Natural killer cell (primary cell): Measurements from ENCODE around the gene TNFSF11. TPM values are rescaled to one million over a fixed set of nuclear protein-coding genes. Genes with fewer than 3 reads are reported as not detected.

Source experiments
- ATAC-seq, 3 donors: fragments of 150-1000 bp in 2 of 3; fragments of 200-7000 bp in 1 of 3; cut with Tn5 transposase; 1 replicate in 1 of 3; 2 replicates in 2 of 3; pipeline ENCODE4 v1.10.0; 2021; ENCODE audit warnings: mild to moderate bottlenecking in 2 of 3, moderate library complexity in 2 of 3
- DNase-seq, 2 donors: peaks; one replicate each; pipeline versions ENCODE4 v3.0.0 to v3.0.0-alpha.2; 2013 to 2021; ENCODE audit warnings: mixed read lengths in 1 of 2
- H3K27ac ChIP-seq: one replicate; pipeline ENCODE4 v1.5.1; 2013; ENCODE audit warnings: mild to moderate bottlenecking, low read length
- H3K27me3 ChIP-seq: one replicate; pipeline ENCODE4 v1.6.1; 2013; ENCODE audit warnings: low read length; ENCODE audit not compliant: control insufficient read depth, insufficient read depth
- H3K36me3 ChIP-seq: one replicate; pipeline ENCODE4 v1.6.1; 2013; ENCODE audit warnings: low read length; ENCODE audit not compliant: control insufficient read depth, insufficient read depth
- H3K4me1 ChIP-seq: one replicate; pipeline ENCODE4 v1.6.1; 2013; ENCODE audit warnings: low read length; ENCODE audit not compliant: control insufficient read depth, insufficient read depth
- H3K4me3 ChIP-seq: one replicate; pipeline ENCODE4 v1.5.1; 2013; ENCODE audit warnings: low read length
- H3K9me3 ChIP-seq: one replicate; pipeline ENCODE4 v1.6.1; 2013; ENCODE audit warnings: low read length; ENCODE audit not compliant: control insufficient read depth, insufficient read depth
- H3K27ac Mint-ChIP-seq, 2 donors: one replicate each; pipeline ENCODE4 v1.8.0; 2022; ENCODE audit warnings: mild to moderate bottlenecking in 2 of 2, mixed read lengths in 2 of 2, moderate library complexity in 1 of 2
- H3K27me3 Mint-ChIP-seq, 2 donors: one replicate each; pipeline ENCODE4 v1.8.0; 2022; ENCODE audit warnings: low read depth in 2 of 2, mixed read lengths in 2 of 2
- H3K36me3 Mint-ChIP-seq: one replicate; pipeline ENCODE4 v1.8.0; 2022; ENCODE audit warnings: mixed read lengths
- H3K4me1 Mint-ChIP-seq, 2 donors: one replicate each; pipeline ENCODE4 v1.8.0; 2022; ENCODE audit warnings: mixed read lengths in 2 of 2
- H3K4me3 Mint-ChIP-seq: one replicate; pipeline ENCODE4 v1.8.0; 2022; ENCODE audit warnings: mild to moderate bottlenecking, moderate library complexity, mixed read lengths
- H3K9me3 Mint-ChIP-seq, 2 donors: one replicate each; pipeline ENCODE4 v1.8.0; 2022; ENCODE audit warnings: mixed read lengths in 2 of 2
- WGBS: methylation state at CpG from one replicate; pipeline ENCODE4 v1.1.7; 2013; ENCODE audit warnings: missing lambda C conversion rate; ENCODE audit not compliant: insufficient coverage; 5-methylcytosine and 5-hydroxymethylcytosine counted together
- intact Hi-C: fragments of 100-400 bp; cut with micrococcal nuclease; formaldehyde crosslinking; loops from one replicate; pipeline ENCODE4 v1.14.2; 2022
- total RNA-seq, 4 donors: library from RNA; stranded (reverse); fragments of 120-200 nt in 1 of 4; gene quantifications; one replicate each; pipeline versions ENCODE4 v1.2.3 to v1.2.4, GENCODE V29; 2013 to 2022
- TF ChIP-seq, protein P1 (sequence below): fragments of 200-600 bp; IDR thresholded peaks from one replicate; pipeline ENCODE4 v1.8.0; 2022; ENCODE audit warnings: antibody characterized with exemption

The TNFSF11 gene
- total RNA-seq, 3 donors from 2014 or later (not counting 1 experiment from before 2014, with no cell fraction given): 0.93 to 2.8 (median 1.0) TPM

- intact Hi-C loops: no loop called here
- H3K27ac ChIP-seq: no peak overlapping the region
- Mint-ChIP-seq H3K4me3 (no peak overlapping the region), H3K36me3 (no peaks in the 10 kb centered on the region), H3K27me3 (peaks cover 7 to 14% of the 10 kb centered on the region in 2 donors), H3K4me1 (no peaks in the 10 kb centered on the region), H3K9me3 (no peaks in the 10 kb centered on the region), H3K27ac (no peak overlapping the region)
- no peaks in the 10 kb centered on the region for H3K27me3 ChIP-seq
- DNase-seq (no peak), ATAC-seq (no peak)
- no peaks in the 10 kb centered on the region for H3K9me3 ChIP-seq
- no peaks in the 10 kb centered on the region for H3K36me3 ChIP-seq
- H3K4me1 ChIP-seq: no peaks in the 10 kb centered on the region
- TF ChIP-seq, protein P1, sequence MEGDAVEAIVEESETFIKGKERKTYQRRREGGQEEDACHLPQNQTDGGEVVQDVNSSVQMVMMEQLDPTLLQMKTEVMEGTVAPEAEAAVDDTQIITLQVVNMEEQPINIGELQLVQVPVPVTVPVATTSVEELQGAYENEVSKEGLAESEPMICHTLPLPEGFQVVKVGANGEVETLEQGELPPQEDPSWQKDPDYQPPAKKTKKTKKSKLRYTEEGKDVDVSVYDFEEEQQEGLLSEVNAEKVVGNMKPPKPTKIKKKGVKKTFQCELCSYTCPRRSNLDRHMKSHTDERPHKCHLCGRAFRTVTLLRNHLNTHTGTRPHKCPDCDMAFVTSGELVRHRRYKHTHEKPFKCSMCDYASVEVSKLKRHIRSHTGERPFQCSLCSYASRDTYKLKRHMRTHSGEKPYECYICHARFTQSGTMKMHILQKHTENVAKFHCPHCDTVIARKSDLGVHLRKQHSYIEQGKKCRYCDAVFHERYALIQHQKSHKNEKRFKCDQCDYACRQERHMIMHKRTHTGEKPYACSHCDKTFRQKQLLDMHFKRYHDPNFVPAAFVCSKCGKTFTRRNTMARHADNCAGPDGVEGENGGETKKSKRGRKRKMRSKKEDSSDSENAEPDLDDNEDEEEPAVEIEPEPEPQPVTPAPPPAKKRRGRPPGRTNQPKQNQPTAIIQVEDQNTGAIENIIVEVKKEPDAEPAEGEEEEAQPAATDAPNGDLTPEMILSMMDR: no peak
- H3K4me3 ChIP-seq: no peak overlapping the region
These were observed 75.2 kb downstream of the TNFSF11 start for GRCh38 chr13:42649141-42649540.

- no peak for ATAC-seq
- H3K27ac Mint-ChIP-seq: no peak overlapping the region
These were observed 75.9 kb downstream of the TNFSF11 start for GRCh38 chr13:42649831-42650230.

DNA sequence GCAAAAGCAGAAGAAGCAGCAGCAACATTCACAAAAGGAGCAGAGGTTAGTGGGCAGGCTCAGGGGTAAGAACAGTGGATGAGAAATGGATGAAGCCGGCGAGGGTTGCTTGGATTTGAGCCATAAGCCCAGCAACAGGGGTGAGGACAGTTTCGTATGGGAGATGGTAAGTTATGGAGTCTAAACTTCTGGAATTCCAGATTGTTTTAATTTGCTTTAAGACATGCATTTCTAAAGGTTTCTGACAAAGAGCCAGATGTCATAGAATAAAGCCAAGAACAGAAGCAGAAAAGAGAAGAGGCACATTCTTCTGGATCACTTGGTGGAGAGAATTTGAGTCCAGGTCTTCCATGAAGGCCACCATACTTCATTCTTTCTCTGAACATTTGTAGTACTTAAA, 76.6 kb downstream of the TNFSF11 start:
- no peak overlapping the region for H3K4me3 Mint-ChIP-seq
- no peak overlapping the region for H3K4me3 ChIP-seq
- H3K4me1 Mint-ChIP-seq: no peaks in the 10 kb centered on the region
- H3K27me3 ChIP-seq: no peaks in the 10 kb centered on the region
- WGBS: 93% methylated on average over 3 of the region's 3 CpGs
- H3K36me3 ChIP-seq: no peaks in the 10 kb centered on the region
- H3K36me3 Mint-ChIP-seq: no peaks in the 10 kb centered on the region
- no peaks in the 10 kb centered on the region for H3K9me3 ChIP-seq
- no peaks in the 10 kb centered on the region for H3K4me1 ChIP-seq
- TF ChIP-seq, protein P1: no peak
- no peaks in the 10 kb centered on the region for H3K9me3 Mint-ChIP-seq
- no peak overlapping the region for H3K27ac ChIP-seq
- H3K27me3 Mint-ChIP-seq: peaks cover 7 to 10% of the 10 kb centered on the region in 2 donors
- DNase-seq (no peak), ATAC-seq (no peak)
- intact Hi-C loops: no loop called here
- no peak overlapping the region for H3K27ac Mint-ChIP-seq

More at GRCh38 chr13:42649831-42650230, 75.9 kb downstream of the TNFSF11 start:
- Histone ChIP-seq H3K9me3 (no peaks in the 10 kb centered on the region), H3K27me3 (no peaks in the 10 kb centered on the region), H3K4me1 (no peaks in the 10 kb centered on the region), H3K27ac (no peak overlapping the region), H3K4me3 (no peak overlapping the region), H3K36me3 (no peaks in the 10 kb centered on the region)
- intact Hi-C loops: no loop called here
- TF ChIP-seq, protein P1: no peak
- DNase-seq: no peak
- H3K9me3 Mint-ChIP-seq: no peaks in the 10 kb centered on the region
- H3K27me3 Mint-ChIP-seq: peaks cover 7 to 14% of the 10 kb centered on the region in 2 donors
- no peak overlapping the region for H3K4me3 Mint-ChIP-seq
- WGBS: 93% methylated on average over 1 of the region's 1 CpG
- no peaks in the 10 kb centered on the region for H3K4me1 Mint-ChIP-seq
- H3K36me3 Mint-ChIP-seq: no peaks in the 10 kb centered on the region

DNA sequence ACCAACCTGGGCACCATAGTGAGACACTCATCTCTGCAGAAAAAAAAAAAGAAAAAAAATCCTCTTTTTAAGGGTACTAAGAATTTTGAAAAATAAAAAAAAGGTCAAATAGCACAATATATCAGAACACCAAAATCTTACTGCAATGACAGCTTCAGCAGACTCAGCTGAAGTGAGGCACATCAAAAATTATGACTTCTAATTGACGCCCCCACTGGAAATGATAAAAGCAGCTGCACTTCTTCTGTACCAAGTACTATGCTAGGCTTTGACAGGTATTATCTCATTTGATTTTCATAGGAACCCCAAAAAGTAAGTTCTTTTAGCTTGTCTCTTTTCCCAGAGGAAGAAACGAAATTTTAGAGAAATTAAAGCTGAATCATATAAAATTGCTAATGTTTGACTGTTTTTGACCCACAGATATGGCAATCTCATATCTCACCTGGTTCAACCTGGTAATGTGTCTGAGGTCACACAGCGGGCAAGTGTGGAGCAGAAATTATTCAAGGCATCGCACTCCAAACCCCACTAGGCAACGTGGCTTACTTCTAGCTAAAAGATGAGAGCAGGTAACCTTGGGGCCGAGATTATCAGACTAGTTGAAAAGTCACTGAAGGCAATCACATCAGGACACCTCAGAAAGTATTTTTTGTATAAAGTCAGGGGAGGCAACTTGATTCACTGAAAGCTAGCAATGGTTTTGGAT, 78.1 kb downstream of the TNFSF11 start:
- Mint-ChIP-seq H3K27me3 (peaks cover 7 to 15% of the 10 kb centered on the region in 2 donors), H3K9me3 (no peaks in the 10 kb centered on the region), H3K4me1 (no peaks in the 10 kb centered on the region), H3K4me3 (no peak overlapping the region), H3K36me3 (no peaks in the 10 kb centered on the region), H3K27ac (no peak overlapping the region)
- WGBS: 91% methylated on average over 6 of the region's 6 CpGs
- Histone ChIP-seq H3K36me3 (no peaks in the 10 kb centered on the region), H3K4me1 (no peaks in the 10 kb centered on the region), H3K27me3 (no peaks in the 10 kb centered on the region), H3K4me3 (no peak overlapping the region), H3K9me3 (no peaks in the 10 kb centered on the region), H3K27ac (no peak overlapping the region)
- intact Hi-C loops: no loop called here
- no peak for DNase-seq
- no peak for ATAC-seq
- TF ChIP-seq, protein P1: no peak
